Fibroblast of lung (primary cell): Measurements from ENCODE around the gene RIPK3.

Experiments used
- EZH2 ChIP-seq: IDR thresholded peaks from 2 replicates; pipeline ENCODE4 v1.5.1; 2012; ENCODE audit warnings: low read length, control low read depth, mild to moderate bottlenecking; ENCODE audit errors: missing control alignments
- TF ChIP-seq, protein P1 (sequence below), 2 donors: IDR thresholded peaks in 1 of 2; conservative IDR thresholded peaks in 1 of 2; 1 replicate in 1 of 2; 2 replicates in 1 of 2; pipeline ENCODE4 v1.5.1; 2011 to 2012; ENCODE audit warnings: low read length in 2 of 2, control low read depth in 1 of 2, inconsistent platforms in 1 of 2, low read depth in 1 of 2, mild to moderate bottlenecking in 1 of 2

- TF ChIP-seq, protein P1, sequence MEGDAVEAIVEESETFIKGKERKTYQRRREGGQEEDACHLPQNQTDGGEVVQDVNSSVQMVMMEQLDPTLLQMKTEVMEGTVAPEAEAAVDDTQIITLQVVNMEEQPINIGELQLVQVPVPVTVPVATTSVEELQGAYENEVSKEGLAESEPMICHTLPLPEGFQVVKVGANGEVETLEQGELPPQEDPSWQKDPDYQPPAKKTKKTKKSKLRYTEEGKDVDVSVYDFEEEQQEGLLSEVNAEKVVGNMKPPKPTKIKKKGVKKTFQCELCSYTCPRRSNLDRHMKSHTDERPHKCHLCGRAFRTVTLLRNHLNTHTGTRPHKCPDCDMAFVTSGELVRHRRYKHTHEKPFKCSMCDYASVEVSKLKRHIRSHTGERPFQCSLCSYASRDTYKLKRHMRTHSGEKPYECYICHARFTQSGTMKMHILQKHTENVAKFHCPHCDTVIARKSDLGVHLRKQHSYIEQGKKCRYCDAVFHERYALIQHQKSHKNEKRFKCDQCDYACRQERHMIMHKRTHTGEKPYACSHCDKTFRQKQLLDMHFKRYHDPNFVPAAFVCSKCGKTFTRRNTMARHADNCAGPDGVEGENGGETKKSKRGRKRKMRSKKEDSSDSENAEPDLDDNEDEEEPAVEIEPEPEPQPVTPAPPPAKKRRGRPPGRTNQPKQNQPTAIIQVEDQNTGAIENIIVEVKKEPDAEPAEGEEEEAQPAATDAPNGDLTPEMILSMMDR (conservative IDR thresholded peaks at IDR 0.05 in 1 of 2, IDR thresholded peaks at IDR 0.05 in 1 of 2; ENCODE audit: low read depth in 1 of 2, low read length in 2 of 2): no peak
- no peak for TF ChIP-seq EZH2
Observed at GRCh38 chr14:24322672-24323071, 17.1 kb downstream of the RIPK3 start.
